NCI-H748 (cell line): ENCODE measurements around the gene NOTCH2.
A peak's percentile ranks its signal among the peaks of the same experiment; 100 is the strongest.
"Not testable (repeated sequence)": the region's sequence is repeated elsewhere in the genome, so short reads cannot be mapped to it uniquely, and the experiment has no call there.

Experiments used
- DNase-seq: peaks from one replicate; lab custom pipeline; 2025; ENCODE audit not compliant: unreplicated experiment; lab: John Stamatoyannopoulos, UW

NOTCH2 gene

GRCh38 chr1:120069067-120069919 is at the start of gene NOTCH2:
NOTCH2 (minus strand) TSS chr1:120069662; CDS start chr1:120069406, 256 bp downstream.
- peak; percentile 58 for DNase-seq

- not testable (repeated sequence) for DNase-seq
Observed at GRCh38 chr1:120117371-120118177, 48.1 kb upstream of the NOTCH2 start.

DNA sequence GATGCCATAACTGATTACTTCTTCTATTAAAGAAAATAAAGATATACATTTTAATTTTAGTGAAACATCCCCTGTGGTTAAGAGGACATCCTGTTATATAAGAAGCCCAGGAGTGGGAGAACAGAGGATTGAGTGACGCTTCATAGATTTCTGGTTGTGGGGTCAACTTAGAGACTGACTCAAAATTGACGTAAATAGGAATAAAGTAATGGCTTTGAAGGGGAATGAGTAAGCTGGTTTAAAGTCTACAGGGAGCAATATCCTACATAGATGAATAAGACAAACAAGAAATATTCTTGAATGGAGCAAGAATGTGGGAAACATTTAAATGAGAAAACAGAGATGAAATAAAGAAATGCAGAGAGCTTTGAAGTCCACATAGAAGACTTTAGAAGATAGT is 46.6 kb upstream of the NOTCH2 start:
- DNase-seq, result not testable (repeated sequence)

DNA sequence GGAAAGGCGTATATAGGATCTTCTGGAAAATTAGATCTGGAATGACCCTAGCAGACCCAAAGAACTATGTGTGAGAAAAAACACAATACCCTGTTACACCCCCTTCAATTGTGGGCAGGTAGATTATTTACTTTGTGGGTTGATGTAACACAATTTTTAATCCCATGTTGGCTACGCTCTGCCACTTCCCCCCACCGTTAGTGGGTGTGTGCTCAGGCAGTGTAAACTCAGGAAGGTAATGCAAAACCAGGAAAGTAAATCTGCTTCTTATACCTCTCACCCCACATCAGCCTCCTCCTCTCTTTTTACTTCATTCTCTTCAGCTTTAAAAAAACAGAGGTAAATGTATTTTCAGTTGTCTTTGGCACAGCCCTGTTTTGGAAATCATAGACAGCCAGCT is 43.7 kb upstream of the NOTCH2 start:
- not testable (repeated sequence) for DNase-seq

DNA sequence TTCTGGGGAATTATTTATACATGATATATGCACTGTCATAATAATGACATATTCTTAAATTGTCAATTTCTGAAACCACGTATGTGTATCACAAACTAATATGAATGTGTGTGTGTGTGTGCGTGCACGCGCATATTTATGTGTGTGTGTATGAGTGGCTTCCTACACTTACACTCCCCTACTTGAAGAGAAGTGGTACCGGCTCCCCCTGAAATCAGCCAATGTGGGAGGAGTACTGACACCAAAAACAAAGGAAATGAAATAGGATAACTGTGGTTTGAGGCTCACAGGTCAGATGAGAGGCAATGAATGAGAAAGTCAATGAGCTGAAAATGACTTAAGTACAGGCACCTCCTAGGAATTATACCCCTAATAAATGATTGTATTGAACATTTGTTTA is 42.8 kb upstream of the NOTCH2 start:
- DNase-seq, result not testable (repeated sequence)

- DNase-seq, result not testable (repeated sequence)
Observed at GRCh38 chr1:120111771-120112170, 42.3 kb upstream of the NOTCH2 start.

- not testable (repeated sequence) for DNase-seq
Observed at GRCh38 chr1:120111008-120111407, 41.5 kb upstream of the NOTCH2 start.

- DNase-seq, result not testable (repeated sequence)
Observed at GRCh38 chr1:120109656-120110055, 40.2 kb upstream of the NOTCH2 start.

DNA sequence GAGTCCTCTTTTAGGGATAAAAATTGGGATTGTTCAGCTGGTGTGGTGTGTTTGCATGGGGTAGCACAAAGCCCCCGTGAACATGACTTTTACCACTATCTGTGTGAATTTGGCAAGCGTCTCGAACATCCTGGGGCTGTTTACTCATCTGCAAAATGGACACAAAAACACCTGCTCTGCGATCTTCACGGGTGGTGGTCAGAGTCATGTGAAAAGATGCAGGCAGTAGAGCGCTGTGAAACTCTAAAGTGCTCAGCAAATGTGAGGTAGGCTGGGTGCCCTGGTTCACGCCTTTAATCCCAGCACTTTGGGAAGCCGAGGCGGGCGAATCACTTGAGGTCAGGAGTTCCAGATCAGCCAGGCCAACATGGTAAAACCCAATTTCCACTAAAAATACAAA is 39.7 kb upstream of the NOTCH2 start:
- DNase-seq, result not testable (repeated sequence)

DNA sequence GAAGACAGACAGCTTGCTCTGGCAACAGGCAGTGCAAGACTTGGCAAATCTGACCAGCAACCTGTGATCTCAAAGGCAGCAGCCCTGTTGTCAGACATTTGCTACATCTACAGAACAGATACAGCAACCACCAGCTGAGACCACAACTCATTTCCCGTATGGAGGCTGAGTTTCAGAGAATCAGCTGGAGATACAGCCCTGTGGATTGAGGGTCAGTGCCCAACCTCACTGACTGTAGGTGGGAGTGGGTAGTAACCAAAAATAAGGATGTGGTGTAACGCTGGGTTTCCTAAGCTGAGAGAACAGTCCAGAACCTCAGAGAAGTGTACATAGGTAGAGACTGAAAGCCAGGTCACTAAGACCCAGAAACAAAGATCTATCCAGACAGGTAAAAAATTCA is 35.8 kb upstream of the NOTCH2 start:
- not testable (repeated sequence) for DNase-seq

DNA sequence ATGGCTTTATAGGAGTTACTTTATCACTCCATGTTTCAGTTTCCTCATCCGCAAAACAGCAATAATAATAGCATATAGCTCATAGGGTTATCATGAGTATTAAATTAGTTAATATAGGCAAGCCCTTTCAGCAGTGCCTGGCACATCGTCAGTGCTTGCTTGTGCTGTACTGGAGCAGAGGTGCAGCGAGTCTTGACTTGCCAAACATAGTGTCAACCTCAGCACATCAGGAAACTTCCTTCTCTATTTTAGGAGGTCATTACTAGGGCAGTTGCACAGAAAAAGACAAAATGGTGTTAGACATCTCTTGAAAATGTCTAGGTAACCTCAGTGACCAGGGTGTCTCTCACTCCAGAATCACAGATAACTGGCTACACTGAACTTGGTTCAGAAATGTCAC is 34.3 kb upstream of the NOTCH2 start:
- not testable (repeated sequence) for DNase-seq

GRCh38 chr1:120101593-120101992 is 32.1 kb upstream of the NOTCH2 start:
- DNase-seq, result not testable (repeated sequence)

DNA sequence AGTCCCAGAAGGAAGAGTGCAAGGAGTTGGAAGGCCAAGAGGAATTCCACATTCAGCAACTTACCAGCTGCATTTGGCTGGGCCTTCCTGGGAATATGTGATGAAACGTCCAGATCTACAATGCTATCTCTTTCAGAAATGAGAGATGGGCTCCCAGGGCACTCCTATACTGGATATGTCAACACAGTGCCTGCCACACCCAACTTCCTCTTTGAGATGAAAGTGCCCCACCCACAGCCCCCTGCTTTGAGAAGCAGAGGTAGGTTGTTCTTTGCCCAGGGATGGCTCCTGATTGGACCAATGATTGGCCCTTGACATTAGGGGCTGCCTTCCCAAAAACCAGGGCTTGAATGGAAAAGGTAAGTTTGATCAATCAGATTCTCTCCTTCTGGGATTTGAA is 31.1 kb upstream of the NOTCH2 start:
- not testable (repeated sequence) for DNase-seq

DNA sequence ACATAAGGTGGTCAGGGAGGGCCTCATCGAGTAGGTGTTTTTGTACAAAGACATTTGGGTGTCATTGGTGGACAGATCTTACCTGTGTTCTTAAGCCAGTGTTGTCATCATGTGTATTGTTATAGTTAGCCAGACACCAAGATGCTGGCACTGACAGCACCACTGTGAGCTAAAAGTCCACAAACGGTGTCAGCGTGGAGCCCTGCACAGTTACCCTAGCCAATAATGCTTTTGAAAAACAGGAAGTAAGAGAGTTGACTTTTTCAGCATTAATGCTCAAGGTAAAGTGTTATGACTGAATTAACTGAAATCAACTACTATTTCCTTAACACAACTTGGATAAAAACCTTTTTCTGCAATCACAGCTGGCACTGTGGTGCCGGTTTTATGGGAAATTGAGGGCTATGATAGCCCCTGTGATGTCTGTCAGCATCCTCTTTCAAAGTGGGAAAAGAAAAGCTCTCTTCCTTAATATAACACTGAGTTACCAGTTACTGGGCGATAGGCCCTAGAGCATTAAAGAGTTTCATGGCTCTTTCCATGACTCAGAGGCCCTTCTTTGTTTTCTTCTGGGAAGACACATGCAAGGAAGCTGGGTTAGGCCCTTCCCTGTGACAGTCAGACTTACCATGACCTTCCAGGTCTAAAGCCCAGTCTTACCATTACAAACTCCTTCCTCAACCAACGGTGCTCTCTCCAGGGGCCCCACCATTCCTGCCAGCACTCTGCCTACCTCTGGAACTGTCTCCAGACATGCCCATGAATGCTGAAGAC is 29.7 kb upstream of the NOTCH2 start:
- DNase-seq, result not testable (repeated sequence)

- peak; percentile 27 for DNase-seq
Observed at GRCh38 chr1:120096981-120097545, 27.6 kb upstream of the NOTCH2 start.

DNA sequence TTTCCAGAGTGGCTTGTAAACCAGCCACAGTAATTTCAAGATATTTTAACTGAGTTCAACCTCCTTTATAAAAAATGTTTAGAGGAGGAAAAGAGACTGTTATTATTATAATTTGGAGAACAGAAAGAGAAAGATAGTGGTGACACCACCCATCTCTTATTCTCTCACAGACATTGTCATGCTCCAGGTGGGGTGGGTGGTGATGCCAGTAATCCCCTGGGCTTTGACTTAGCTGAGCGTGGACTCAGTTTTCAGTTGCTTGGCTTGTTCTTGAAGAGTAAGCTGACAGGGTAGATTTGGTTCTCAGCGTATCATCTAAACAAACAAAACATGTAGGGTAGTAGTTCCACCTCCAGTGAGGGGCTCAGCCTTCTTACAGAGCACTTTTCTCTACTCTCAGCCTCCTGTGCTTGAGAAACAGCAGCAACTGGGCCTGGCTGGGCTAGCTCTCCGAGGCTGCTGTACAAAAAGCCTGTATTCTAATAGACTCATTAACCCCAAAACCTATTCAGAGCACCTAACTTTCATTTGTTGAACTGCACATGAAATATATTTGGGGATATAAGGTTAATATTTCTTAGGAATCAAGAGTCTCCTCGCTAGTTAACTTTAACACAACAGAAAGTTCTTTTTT is 24.2 kb upstream of the NOTCH2 start:
- DNase-seq, result not testable (repeated sequence)

DNA sequence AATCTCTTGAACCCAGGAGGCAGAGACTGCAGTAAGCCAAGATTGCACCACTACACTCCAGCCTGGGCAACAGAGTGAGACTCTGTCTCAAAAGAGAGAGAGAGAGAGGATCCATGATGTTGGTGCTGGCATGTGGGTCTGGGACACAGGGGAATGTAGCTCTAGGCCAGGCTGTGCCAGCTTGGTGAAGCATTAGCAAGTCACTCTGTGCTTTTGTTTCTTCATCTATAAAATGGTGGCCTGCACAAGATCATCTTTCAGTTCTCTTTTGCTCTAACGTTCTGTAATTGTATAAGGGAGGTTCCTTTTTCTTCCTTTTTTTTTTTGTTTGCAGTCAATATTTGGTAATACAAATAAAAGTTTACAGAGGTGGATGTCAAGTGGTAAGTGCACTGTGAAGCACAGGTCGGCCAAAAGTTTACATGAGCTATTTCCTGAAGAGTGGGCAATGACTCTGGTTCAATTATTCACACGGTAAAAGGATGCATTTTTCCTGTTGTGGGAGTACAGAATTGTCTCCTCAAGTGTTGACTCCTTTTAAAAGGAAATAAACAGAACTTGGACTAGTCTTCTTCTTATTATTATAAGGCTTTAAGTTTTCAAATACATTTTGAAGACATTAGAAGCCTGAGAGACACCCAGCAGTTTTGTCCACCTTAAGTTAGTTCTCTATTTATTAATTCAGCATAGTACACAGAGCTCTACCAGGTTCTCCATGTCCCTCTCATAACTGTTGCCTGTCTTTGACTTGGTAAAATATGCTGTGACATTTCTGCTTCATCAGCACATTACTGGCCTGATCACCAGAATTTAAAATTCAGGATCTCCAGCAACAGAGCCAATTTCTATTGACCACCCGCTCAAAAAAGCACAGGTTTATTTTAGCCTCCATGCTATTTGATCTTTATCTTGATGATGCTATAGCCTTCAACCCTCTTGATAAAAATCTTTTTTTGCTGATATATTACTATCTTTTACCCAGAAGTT is 23.1 kb upstream of the NOTCH2 start:
- DNase-seq, result not testable (repeated sequence)

DNA sequence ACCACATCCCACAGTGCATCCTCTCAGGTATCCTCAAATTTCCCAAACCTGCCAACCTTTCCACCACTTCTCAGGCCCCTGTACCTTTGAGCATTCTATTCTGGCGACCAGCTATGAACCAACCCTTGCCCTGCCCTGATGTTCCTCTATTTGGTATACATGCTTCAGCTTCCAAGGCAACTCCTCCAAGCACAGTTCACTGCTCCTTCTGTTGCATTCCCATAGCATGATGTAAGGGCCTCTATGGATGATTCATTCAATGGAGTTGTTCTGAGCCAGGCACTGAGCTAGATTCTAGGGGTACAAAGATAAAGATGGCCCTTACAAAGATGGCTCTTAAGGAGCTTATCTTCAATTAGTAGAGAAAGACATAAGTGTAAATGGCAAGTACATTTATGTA is 21.4 kb upstream of the NOTCH2 start:
- not testable (repeated sequence) for DNase-seq

GRCh38 chr1:120087959-120088358 is 18.5 kb upstream of the NOTCH2 start:
- not testable (repeated sequence) for DNase-seq
